ENCODE measurements around the gene SELE.

DNA sequence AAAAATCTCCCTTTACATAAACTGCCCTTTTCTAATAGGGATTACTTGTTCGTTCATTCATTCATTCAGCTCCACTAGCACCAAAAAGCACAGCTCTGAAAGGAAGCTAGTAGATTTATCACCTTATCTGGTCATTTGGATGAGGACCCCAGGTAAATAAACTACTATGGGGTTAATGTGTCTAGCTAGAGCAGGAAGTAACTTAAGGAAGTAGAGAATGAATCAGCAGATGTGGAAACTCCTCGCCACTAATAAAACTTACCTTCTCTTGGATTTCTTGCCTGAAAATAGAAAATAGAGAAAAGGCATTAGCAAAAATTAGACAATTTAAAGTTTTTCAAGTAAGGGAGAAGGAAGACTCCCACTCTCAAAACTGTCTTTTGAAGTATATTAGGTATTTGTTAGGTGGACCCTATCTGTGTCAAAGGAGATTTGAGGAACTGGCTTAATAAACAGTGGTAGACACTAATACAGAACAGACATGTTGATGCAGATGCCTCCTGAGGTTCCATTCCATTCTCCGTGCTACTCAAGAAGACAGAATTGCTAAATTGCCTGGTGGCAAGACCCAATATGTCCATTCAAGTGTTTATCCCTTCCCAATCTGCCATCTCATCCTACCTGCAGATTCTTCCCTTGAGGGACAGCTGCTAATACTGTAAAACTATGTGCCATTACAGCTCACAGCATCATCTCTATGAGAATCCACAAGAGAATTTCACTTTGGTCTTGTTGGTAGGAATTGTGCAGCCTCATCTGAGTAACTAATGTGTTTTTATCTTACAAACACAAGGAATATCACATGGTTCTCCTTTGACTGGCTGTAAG is 37.4 kb downstream of the SELE start:
- TF ChIP-seq CHD2 (IDR thresholded peaks at IDR 0.05; ENCODE audit: low read depth, low read length), result no peak
- no peak for TF ChIP-seq POLR2AphosphoS2 (IDR thresholded peaks at IDR 0.05; ENCODE audit: low read length)
- no peak for TF ChIP-seq SP1 (CRISPR knock-in tag; IDR thresholded peaks at IDR 0.05)
- no peak for TF ChIP-seq ATF1 (CRISPR knock-in tag; IDR thresholded peaks at IDR 0.05)
- TF ChIP-seq ATF1 (tag; IDR thresholded peaks at IDR 0.05), result no peak

Measured in K562 (cell line).